CD14-positive monocyte (primary cell): Measurements from ENCODE around the gene CSNK1E. TPM values are rescaled to one million over a fixed set of nuclear protein-coding genes. Genes with fewer than 3 reads are reported as not detected.
A peak's percentile ranks its signal among the peaks of the same experiment; 100 is the strongest.

Experiments used
- DNase-seq, 3 donors: peaks; one replicate each; pipeline ENCODE4 v3.0.0-alpha.2; 2011 to 2022
- H2AFZ ChIP-seq: 2 replicates; pipeline ENCODE4 v1.6.0; 2012; ENCODE audit warnings: mild to moderate bottlenecking, low read depth, low read length, inconsistent platforms; ENCODE audit not compliant: insufficient read depth, poor library complexity, severe bottlenecking
- H3K27ac ChIP-seq, 2 donors: 1 replicate in 1 of 2; 2 replicates in 1 of 2; pipeline ENCODE4 v1.5.1; 2012 to 2013; ENCODE audit warnings: low read length in 2 of 2, control low read depth in 1 of 2, inconsistent platforms in 1 of 2, low read depth in 1 of 2, mild to moderate bottlenecking in 1 of 2
- H3K27me3 ChIP-seq, 2 donors: one replicate each; pipeline versions ENCODE4 v1.6.0 to v1.6.1; 2011 to 2013; ENCODE audit warnings: low read length in 2 of 2; ENCODE audit not compliant: control insufficient read depth in 2 of 2, insufficient read depth in 2 of 2
- H3K36me3 ChIP-seq, 2 donors: replicated peaks in 1 of 2; 1 replicate in 1 of 2; 2 replicates in 1 of 2; pipeline versions ENCODE4 v1.5.1 to v1.6.1; 2012 to 2013; ENCODE audit warnings: low read length in 2 of 2, control low read depth in 1 of 2, inconsistent platforms in 1 of 2, mild to moderate bottlenecking in 1 of 2; ENCODE audit not compliant: insufficient read depth in 2 of 2, control insufficient read depth in 1 of 2
- H3K4me1 ChIP-seq, 2 donors: 1 replicate in 1 of 2; 2 replicates in 1 of 2; pipeline versions ENCODE4 v1.5.1 to v1.6.1; 2012 to 2013; ENCODE audit warnings: low read length in 2 of 2, control low read depth in 1 of 2, inconsistent platforms in 1 of 2, mild to moderate bottlenecking in 1 of 2, moderate library complexity in 1 of 2; ENCODE audit not compliant: insufficient read depth in 2 of 2, control insufficient read depth in 1 of 2
- H3K4me2 ChIP-seq: replicated peaks from 2 replicates; pipeline ENCODE3; 2012; ENCODE audit warnings: low read length, moderate library complexity, mild to moderate bottlenecking; ENCODE audit not compliant: poor library complexity, severe bottlenecking; ENCODE audit errors: extremely low read depth
- H3K4me3 ChIP-seq, 3 experiments: fragments of 200-600 bp in 1 of 3; sonication (generic) in 1 of 3; replicated peaks in 1 of 3; 1 replicate in 2 of 3; 2 replicates in 1 of 3; pipeline ENCODE4 v1.5.1; 2011 to 2013; ENCODE audit warnings: low read length in 3 of 3, mild to moderate bottlenecking in 3 of 3, control low read depth in 2 of 3, low read depth in 2 of 3, inconsistent platforms in 1 of 3, moderate library complexity in 1 of 3
- H3K79me2 ChIP-seq: 2 replicates; pipeline ENCODE4 v1.6.0; 2012; ENCODE audit warnings: mild to moderate bottlenecking, control low read depth, inconsistent platforms, low read length, moderate library complexity; ENCODE audit not compliant: insufficient read depth
- H3K9ac ChIP-seq: 2 replicates; pipeline ENCODE4 v1.6.0; 2017; ENCODE audit warnings: low read length, mild to moderate bottlenecking; ENCODE audit not compliant: insufficient read depth, poor library complexity, severe bottlenecking
- H3K9me3 ChIP-seq, 2 donors: replicated peaks in 1 of 2; 1 replicate in 1 of 2; 2 replicates in 1 of 2; pipeline versions ENCODE4 v1.5.1 to v1.6.1; 2012 to 2013; ENCODE audit warnings: low read length in 2 of 2, control low read depth in 1 of 2; ENCODE audit not compliant: control insufficient read depth in 1 of 2, insufficient read depth in 1 of 2
- H4K20me1 ChIP-seq: 2 replicates; pipeline ENCODE4 v1.6.0; 2012; ENCODE audit warnings: mild to moderate bottlenecking, low read length, control low read depth, moderate library complexity; ENCODE audit not compliant: insufficient read depth
- H3K27ac Mint-ChIP-seq, 7 donors: one replicate each; pipeline ENCODE4 v1.8.0; 2020; ENCODE audit warnings: mild to moderate bottlenecking in 7 of 7, mixed read lengths in 7 of 7, moderate library complexity in 6 of 7, inconsistent platforms in 2 of 7
- H3K27me3 Mint-ChIP-seq, 3 donors: one replicate each; pipeline ENCODE4 v1.8.0; 2021 to 2022; ENCODE audit warnings: low read depth in 3 of 3, mild to moderate bottlenecking in 3 of 3, mixed read lengths in 3 of 3, moderate library complexity in 3 of 3, inconsistent platforms in 1 of 3
- H3K36me3 Mint-ChIP-seq, 2 donors: one replicate each; pipeline ENCODE4 v1.8.0; 2020; ENCODE audit warnings: mixed read lengths in 2 of 2, inconsistent platforms in 1 of 2, mild to moderate bottlenecking in 1 of 2
- H3K4me1 Mint-ChIP-seq: one replicate; pipeline ENCODE4 v1.8.0; 2020; ENCODE audit warnings: mild to moderate bottlenecking, mixed read lengths
- H3K4me3 Mint-ChIP-seq, 2 donors: one replicate each; pipeline ENCODE4 v1.8.0; 2020; ENCODE audit warnings: mild to moderate bottlenecking in 2 of 2, mixed read lengths in 2 of 2, moderate library complexity in 1 of 2
- H3K9me3 Mint-ChIP-seq, 7 donors: one replicate each; pipeline ENCODE4 v1.8.0; 2020 to 2022; ENCODE audit warnings: mixed read lengths in 7 of 7, mild to moderate bottlenecking in 6 of 7, moderate library complexity in 6 of 7, inconsistent platforms in 2 of 7
- CTCF ChIP-seq: fragments of 200-600 bp; IDR thresholded peaks from one replicate; pipeline ENCODE4 v1.8.0; 2022; ENCODE audit warnings: antibody characterized with exemption, mild to moderate bottlenecking
- WGBS: methylation state at CpG from one replicate; pipeline ENCODE4 v1.1.5; 2013; ENCODE audit warnings: missing lambda C conversion rate; ENCODE audit not compliant: insufficient coverage; 5-methylcytosine and 5-hydroxymethylcytosine counted together
- intact Hi-C, 2 donors: fragments of 100-400 bp; cut with micrococcal nuclease; formaldehyde crosslinking; loops; one replicate each; pipeline versions ENCODE4 v1.15.0 to v1.15.1; 2023
- polyA plus RNA-seq, 3 donors: library from polyadenylated mRNA; depleted of rRNA in 1 of 3; unstranded in 2 of 3; stranded (reverse) in 1 of 3; fragments of 300-500 nt in 2 of 3; fragments of >200 nt in 1 of 3; fragmentation: Illumina TruSeq in 2 of 3; gene quantifications; 1 replicate in 2 of 3; 2 replicates in 1 of 3; pipeline ENCODE4 v1.2.3, GENCODE V29; 2012 to 2021

The CSNK1E gene
- polyA plus RNA-seq, 3 donors, result 1.9 to 44.7 (median 3.1) TPM

- intact Hi-C loops, result no loop called here
- Histone ChIP-seq H3K27me3 (no peaks in the 10 kb centered on the region), H4K20me1 (peaks cover 16% of the 10 kb centered on the region), H3K9me3 (no peaks in the 10 kb centered on the region), H3K9ac (peak overlapping the region; percentile 84), H3K79me2 (peaks cover 38% of the 10 kb centered on the region), H3K4me3 (peak overlapping the region; percentile 48 to 93 (median 79)), H3K4me2 (peak overlapping the region; percentile 99), H3K4me1 (peaks cover 24 to 30% of the 10 kb centered on the region in 2 donors), H3K27ac (peak overlapping the region in 1 of 2 donors; percentile 80), H2AFZ (peak overlapping the region; percentile 99), H3K36me3 (no peaks in the 10 kb centered on the region)
- Mint-ChIP-seq H3K27me3 (peaks cover 5 to 18% (median 6%) of the 10 kb centered on the region in 3 donors), H3K4me1 (peaks cover 40% of the 10 kb centered on the region), H3K9me3 (no peaks in the 10 kb centered on the region), H3K4me3 (peak overlapping the region; percentile 87 to 91), H3K36me3 (peaks cover 0 to 8% of the 10 kb centered on the region in 2 donors), H3K27ac (peak overlapping the region in 5 of 7 donors; percentile 24 to 72 (median 68))
- no peak for DNase-seq
- no peak for TF ChIP-seq CTCF
- 0% methylated on average over 5 of the region's 7 CpGs for WGBS
Observed at GRCh38 chr22:38271927-38272372, 45.3 kb downstream of the CSNK1E start.

GRCh38 chr22:38271101-38271500 lies 46.1 kb downstream of the CSNK1E start:
- Mint-ChIP-seq H3K4me3 (no peak overlapping the region), H3K36me3 (peaks cover 0 to 8% of the 10 kb centered on the region in 2 donors), H3K9me3 (no peaks in the 10 kb centered on the region), H3K27ac (no peak overlapping the region), H3K4me1 (peaks cover 48% of the 10 kb centered on the region), H3K27me3 (peaks cover 5 to 12% (median 6%) of the 10 kb centered on the region in 3 donors)
- H3K36me3 ChIP-seq, result no peaks in the 10 kb centered on the region
- no peak overlapping the region for H3K4me2 ChIP-seq
- H4K20me1 ChIP-seq, result peaks cover 16% of the 10 kb centered on the region
- H3K4me3 ChIP-seq, result peak overlapping the region in 1 of 3 experiments; percentile 93
- DNase-seq, result no peak
- TF ChIP-seq CTCF, result no peak
- H3K27me3 ChIP-seq, result no peaks in the 10 kb centered on the region
- 100% methylated on average over 3 of the region's 7 CpGs for WGBS
- intact Hi-C loops, result no loop called here
- H3K27ac ChIP-seq, result no peak overlapping the region
- peaks cover 32 to 38% of the 10 kb centered on the region in 2 donors for H3K4me1 ChIP-seq
- H3K9me3 ChIP-seq, result no peaks in the 10 kb centered on the region
- no peak overlapping the region for H2AFZ ChIP-seq
- H3K79me2 ChIP-seq, result peaks cover 46% of the 10 kb centered on the region
- H3K9ac ChIP-seq, result no peak overlapping the region
